HG02571 (cell line): ENCODE results near the gene SBDS.

Experiments used
- ATAC-seq: cut with Tn5 transposase; IDR thresholded peaks from one replicate; pipeline ENCODE4 v1.9.1; 2021; ENCODE audit warnings: mild to moderate bottlenecking, moderate library complexity; ENCODE audit not compliant: unreplicated experiment

The SBDS gene

DNA sequence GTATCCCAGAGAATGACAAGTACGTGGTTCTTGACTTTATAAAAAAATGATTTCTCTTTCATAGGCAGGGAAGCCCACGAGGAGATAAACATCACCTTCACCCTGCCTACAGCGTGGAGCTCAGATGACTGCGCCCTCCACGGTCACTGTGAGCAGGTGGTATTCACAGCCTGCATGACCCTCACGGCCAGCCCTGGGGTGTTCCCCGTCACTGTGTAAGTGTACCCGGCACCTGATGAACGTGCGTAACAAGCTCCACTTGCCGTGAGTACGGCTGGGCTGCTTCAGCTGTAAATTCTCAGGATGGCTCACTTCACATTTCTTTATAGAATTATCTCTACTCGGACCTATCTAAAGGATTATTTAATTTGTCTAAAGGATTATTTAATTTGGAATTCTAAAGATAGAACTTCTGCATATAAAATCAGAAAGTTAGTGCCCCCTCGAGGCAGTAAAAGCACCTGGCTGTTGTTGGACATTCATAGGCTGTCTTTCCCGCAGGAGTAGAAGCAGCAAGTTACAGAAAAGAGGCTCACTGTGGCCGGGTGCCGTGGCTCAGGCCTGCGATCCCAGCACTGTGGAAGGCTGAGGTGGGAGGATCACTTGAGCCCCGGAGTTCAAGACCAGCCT, 46.8 kb downstream of the SBDS start:
- ATAC-seq = no peak

- ATAC-seq = no peak
Observed at GRCh38 chr7:66946545-66946944, 48.8 kb downstream of the SBDS start.

- no peak for ATAC-seq
Observed at GRCh38 chr7:66939325-66939724, 56.1 kb downstream of the SBDS start.

- no peak for ATAC-seq
Observed at GRCh38 chr7:66937940-66938339, 57.4 kb downstream of the SBDS start.
